GM12874 (cell line): Measurements from ENCODE around the gene TRIP10.

Source experiments
- TF ChIP-seq, protein P1 (sequence below): IDR thresholded peaks from 2 replicates; pipeline ENCODE4 v1.5.1; 2011; ENCODE audit warnings: low read depth, mild to moderate bottlenecking, control low read depth, low read length, moderate library complexity; ENCODE audit not compliant: insufficient read depth

TRIP10 gene

DNA sequence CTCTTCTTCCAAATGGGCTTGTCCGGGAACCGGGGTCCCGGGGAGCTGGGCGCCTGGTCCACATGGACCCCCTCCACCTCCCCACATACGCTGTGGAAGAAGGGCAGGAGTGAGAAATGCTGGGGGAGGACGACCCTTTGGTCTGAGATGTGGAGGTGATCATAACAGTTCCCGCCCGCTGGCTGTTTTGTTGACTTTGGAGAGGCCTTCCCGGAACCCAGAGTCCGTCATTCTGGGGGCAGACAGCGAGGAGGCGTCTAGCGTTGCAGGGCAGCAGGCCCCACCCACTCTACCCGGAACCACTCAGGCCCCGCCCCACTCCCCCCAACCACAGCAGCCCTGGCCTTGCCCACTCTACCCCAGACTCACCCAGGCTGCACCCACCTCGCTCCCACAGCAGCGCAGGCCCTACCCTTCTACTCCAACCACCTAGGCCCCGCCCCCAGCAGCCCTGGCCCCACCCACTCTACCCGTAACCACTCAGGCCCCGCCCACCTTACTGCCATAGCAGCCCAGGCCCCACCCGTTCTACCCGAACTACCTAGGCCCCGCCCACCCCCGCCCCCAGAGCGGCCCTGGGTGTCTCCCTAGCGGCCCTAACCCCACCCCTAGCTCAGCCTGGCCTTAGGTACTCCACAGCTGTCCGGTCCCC lies 9.2 kb upstream of the TRIP10 start:
- TF ChIP-seq, protein P1, sequence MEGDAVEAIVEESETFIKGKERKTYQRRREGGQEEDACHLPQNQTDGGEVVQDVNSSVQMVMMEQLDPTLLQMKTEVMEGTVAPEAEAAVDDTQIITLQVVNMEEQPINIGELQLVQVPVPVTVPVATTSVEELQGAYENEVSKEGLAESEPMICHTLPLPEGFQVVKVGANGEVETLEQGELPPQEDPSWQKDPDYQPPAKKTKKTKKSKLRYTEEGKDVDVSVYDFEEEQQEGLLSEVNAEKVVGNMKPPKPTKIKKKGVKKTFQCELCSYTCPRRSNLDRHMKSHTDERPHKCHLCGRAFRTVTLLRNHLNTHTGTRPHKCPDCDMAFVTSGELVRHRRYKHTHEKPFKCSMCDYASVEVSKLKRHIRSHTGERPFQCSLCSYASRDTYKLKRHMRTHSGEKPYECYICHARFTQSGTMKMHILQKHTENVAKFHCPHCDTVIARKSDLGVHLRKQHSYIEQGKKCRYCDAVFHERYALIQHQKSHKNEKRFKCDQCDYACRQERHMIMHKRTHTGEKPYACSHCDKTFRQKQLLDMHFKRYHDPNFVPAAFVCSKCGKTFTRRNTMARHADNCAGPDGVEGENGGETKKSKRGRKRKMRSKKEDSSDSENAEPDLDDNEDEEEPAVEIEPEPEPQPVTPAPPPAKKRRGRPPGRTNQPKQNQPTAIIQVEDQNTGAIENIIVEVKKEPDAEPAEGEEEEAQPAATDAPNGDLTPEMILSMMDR: no peak

DNA sequence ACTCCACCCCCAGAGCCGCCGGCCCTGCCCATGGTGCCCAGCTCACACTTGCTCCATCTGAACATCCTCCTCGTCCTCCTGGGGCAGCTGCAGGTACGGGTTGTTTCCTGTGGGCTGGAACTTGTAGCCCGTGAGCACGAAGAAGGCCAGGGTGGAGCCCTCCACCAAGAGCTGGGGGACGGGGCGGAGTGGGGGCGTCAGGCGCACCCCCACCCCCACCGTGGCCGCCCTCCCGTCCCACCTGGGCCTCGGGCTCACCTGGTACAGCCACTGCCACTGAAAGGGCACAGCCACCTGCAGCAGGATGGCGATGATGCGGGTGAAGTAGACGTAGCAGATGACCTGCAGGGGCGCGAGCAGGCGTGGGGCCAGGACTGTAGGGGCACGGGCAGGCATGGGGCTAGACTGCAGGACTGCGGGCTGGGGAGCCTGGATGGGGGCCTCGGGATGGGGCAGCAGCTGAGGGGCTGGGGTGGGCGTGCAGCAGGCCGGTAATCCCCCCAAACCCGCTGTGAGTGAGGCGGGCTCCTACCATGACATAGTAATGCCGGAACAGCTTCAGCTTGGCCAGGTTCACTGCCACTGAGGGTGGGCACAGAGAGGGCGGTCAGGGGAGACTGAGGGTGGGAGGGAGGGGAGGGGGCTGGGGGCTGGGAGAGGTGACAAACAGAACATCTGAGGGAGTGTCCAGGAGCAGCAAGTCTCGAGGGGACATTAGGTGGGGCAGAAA lies 8.4 kb upstream of the TRIP10 start:
- TF ChIP-seq, protein P1: no peak

DNA sequence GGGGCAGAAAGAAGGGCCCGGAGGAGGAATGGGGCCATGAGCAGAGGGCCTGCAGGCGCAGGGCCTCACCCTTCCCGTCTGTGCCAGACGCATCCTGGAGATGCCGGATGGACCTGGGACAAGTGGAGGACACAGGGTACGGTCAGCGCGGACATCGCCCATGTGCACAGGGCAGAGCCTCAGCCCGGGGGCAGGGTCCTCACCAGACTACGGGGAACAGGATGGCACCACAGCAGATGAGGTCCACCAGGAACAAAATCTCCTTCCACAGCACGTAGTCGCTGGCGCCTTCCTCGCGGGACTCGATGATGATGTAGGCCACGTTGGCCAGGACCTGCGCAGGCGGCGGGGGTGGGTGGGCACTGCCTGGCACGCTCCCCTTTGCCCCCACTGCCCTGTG lies 7.7 kb upstream of the TRIP10 start:
- TF ChIP-seq, protein P1: no peak

DNA sequence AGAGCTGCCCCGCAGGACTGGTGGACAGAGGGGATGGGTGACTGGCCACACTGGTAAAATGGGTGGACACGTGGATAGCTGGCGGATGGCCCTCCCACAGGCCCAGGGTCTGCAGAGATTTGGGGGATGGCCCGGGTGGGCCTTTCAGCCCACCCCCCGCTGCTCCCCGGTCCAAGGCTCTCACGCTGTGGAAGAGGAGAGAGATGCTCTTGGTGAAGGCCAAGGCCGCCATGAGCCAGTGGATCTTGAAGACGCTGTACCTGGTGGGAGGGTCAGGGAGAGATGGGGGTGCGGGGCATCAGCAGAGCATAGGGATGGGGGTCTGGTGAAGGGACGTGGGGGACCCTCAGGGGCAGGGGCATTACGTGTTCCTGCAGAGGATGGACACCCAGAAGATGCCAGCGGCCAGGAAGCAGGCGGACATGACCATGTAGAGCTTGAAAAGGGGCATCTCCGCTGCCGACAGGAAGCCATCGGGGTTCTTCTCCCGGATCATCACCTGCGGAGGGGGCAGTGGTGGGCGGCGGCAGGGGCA lies 6.6 kb upstream of the TRIP10 start:
- TF ChIP-seq, protein P1: no peak

DNA sequence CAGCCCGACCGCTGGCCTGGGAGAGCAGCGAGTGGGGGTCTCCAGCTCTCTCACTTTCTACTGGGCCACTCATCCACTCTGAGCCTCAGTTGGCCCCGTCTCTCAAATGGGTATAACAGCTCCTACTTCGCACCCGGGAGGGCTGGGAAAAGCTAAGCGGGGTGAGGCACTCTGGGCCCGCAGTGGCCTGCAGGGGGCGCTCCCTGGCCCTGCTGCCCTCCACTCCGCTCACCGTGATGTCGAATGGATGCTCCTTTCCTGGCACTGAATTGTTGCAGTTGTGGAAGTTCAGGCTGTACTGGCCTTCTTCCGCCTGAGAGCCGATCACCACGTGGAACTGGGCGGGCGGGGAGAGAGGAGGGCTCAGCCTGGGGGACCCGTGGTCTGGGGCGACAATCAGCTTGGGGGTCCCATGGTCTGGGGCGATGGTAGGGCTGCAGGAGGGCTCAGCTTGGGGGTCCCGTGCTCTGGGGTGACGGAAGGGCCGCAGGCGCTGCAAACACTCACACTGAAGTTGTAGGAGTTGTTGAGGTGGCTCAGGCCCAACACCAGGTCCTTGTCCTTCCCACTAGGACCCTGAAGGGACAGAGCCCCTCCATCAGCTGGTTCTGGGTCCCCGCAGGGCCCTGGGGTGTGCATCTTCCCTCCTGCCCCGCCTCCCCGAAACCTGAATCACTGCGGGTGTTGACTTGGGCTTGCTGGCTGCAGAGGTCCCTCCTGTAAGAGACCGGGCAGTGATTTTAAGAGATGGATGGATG lies 6.0 kb upstream of the TRIP10 start:
- TF ChIP-seq, protein P1: peak; percentile 61

DNA sequence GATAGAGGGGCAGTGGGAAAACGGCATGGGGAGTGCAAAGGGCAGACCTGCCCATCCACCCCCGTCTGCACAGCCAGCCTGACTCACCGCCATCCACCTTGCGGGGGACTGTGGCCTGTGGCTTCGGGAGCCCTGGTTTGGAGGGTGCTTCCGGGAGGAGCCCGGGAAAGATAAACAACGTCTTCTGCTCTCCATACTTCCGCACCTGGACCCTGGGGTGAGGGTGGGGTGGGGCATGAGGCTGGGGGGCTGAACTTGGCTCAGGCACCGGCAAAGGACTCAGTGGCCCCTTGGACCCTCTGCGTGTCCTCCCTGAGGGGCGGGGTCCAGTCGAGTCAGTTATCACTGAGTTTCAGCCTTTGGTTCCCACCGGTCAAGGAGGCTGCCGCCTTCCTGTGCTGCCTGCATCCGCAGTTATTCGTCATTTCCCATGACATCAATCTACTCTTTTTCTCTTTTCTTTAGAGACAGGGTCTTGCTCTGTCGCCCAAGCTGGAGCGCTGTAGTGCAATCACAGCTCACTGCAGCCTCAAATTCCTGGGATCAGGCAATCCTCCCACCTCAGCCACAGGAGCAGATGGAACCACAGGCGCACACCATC lies 5.3 kb upstream of the TRIP10 start:
- TF ChIP-seq, protein P1: no peak
